IPS DF 6.9 (cell line): ENCODE data around the gene WIZ.

Experiments used
- DNase-seq: peaks from one replicate; pipeline ENCODE4 v3.0.0-alpha.2; 2013; ENCODE audit warnings: low read depth, low spot score
- H3K27ac ChIP-seq: one replicate; pipeline ENCODE4 v1.5.1; 2013; ENCODE audit warnings: low read length, control low read depth
- H3K27me3 ChIP-seq: 2 replicates; pipeline ENCODE4 v1.6.1; 2013; ENCODE audit warnings: mild to moderate bottlenecking, low read length; ENCODE audit not compliant: control insufficient read depth, insufficient read depth
- H3K36me3 ChIP-seq: 2 replicates; pipeline ENCODE4 v1.6.1; 2013; ENCODE audit warnings: low read length; ENCODE audit not compliant: control insufficient read depth, insufficient read depth
- H3K4me1 ChIP-seq: 2 replicates; pipeline ENCODE4 v1.6.1; 2013; ENCODE audit warnings: low read length; ENCODE audit not compliant: control insufficient read depth, insufficient read depth
- H3K4me3 ChIP-seq: 2 replicates; pipeline ENCODE4 v1.5.1; 2013; ENCODE audit warnings: mild to moderate bottlenecking, low read length
- H3K9me3 ChIP-seq: 2 replicates; pipeline ENCODE4 v1.6.1; 2013; ENCODE audit warnings: low read length, inconsistent platforms; ENCODE audit not compliant: control insufficient read depth, insufficient read depth
- WGBS: extraction: QIAGEN DNeasy Blood & Tissue Kit; methylation state at CpG from one replicate; pipeline ENCODE4 v1.1.7; 2013; ENCODE audit warnings: mixed read lengths, missing lambda C conversion rate; ENCODE audit not compliant: insufficient read length, insufficient coverage; 5-methylcytosine and 5-hydroxymethylcytosine counted together

WIZ gene

GRCh38 chr19:15466851-15467733 lies 17.3 kb upstream of the WIZ start:
- no peak overlapping the region for H3K27ac ChIP-seq
- WGBS: no CpG with 5 or more reads among the region's 8 CpGs
- no peak for DNase-seq
- H3K4me3 ChIP-seq: no peak overlapping the region
- H3K9me3 ChIP-seq: 0 out of 2 replicates have a peak, but pooled peaks cover 2% of the 10 kb centered on the region
- H3K36me3 ChIP-seq: no peaks in the 10 kb centered on the region
- no peaks in the 10 kb centered on the region for H3K4me1 ChIP-seq
- H3K27me3 ChIP-seq: peaks cover 8% of the 10 kb centered on the region

- no peaks in the 10 kb centered on the region for H3K4me1 ChIP-seq
- H3K36me3 ChIP-seq: no peaks in the 10 kb centered on the region
- no peak within 1 kb of the TSS for H3K27ac ChIP-seq
- no peak for DNase-seq
- H3K4me3 ChIP-seq: no peak within 1 kb of the TSS
- H3K9me3 ChIP-seq: no peaks in the 10 kb centered on the region
- peaks cover 8% of the 10 kb centered on the region for H3K27me3 ChIP-seq
- WGBS: no CpG with 5 or more reads among the region's 17 CpGs
Measured at GRCh38 chr19:15464394-15465385, 14.9 kb upstream of the WIZ start, which contains the start of gene RASAL3. Gene RASAL3, minus strand, starts transcription at chr19:15464544. Its CDS starts 186 bp downstream, at chr19:15464358.

- Histone ChIP-seq H3K4me1 (no peaks in the 10 kb centered on the region), H3K36me3 (no peaks in the 10 kb centered on the region), H3K4me3 (no peak overlapping the region), H3K27ac (no peak overlapping the region), H3K27me3 (peaks cover 4% of the 10 kb centered on the region), H3K9me3 (no peaks in the 10 kb centered on the region)
- WGBS: no CpG with 5 or more reads among the region's 25 CpGs
- DNase-seq: no peak
Measured at GRCh38 chr19:15463861-15464371, 14.2 kb upstream of the WIZ start.

GRCh38 chr19:15461694-15462093 lies 11.9 kb upstream of the WIZ start:
- no peak for DNase-seq
- WGBS: no CpG with 5 or more reads among the region's 2 CpGs
- H3K27me3 ChIP-seq: peaks cover 12% of the 10 kb centered on the region
- no peak overlapping the region for H3K27ac ChIP-seq
- no peaks in the 10 kb centered on the region; the same call in 1 of the 2 replicates for H3K4me1 ChIP-seq
- no peaks in the 10 kb centered on the region for H3K36me3 ChIP-seq
- H3K9me3 ChIP-seq: no peaks in the 10 kb centered on the region
- H3K4me3 ChIP-seq: no peak overlapping the region

- no CpG with 5 or more reads among the region's 54 CpGs for WGBS
- Histone ChIP-seq H3K27ac (no peak overlapping the region), H3K9me3 (no peaks in the 10 kb centered on the region), H3K4me1 (peaks cover 1% of the 10 kb centered on the region; the same call in 1 of the 2 replicates), H3K27me3 (peaks cover 12% of the 10 kb centered on the region), H3K4me3 (peak overlapping the region; percentile 29; the same call in 1 of the 2 replicates), H3K36me3 (no peaks in the 10 kb centered on the region)
- DNase-seq: no peak
Measured at GRCh38 chr19:15457701-15458484, 8.1 kb upstream of the WIZ start.

- peaks cover 12% of the 10 kb centered on the region for H3K27me3 ChIP-seq
- H3K4me1 ChIP-seq: peaks cover 3% of the 10 kb centered on the region; the same call in 1 of the 2 replicates
- H3K4me3 ChIP-seq: peak overlapping the region; percentile 29; the same call in 1 of the 2 replicates
- no peak overlapping the region for H3K27ac ChIP-seq
- WGBS: no CpG with 5 or more reads among the region's 86 CpGs
- H3K9me3 ChIP-seq: no peaks in the 10 kb centered on the region
- peak; percentile 82 for DNase-seq
- H3K36me3 ChIP-seq: no peaks in the 10 kb centered on the region
Measured at GRCh38 chr19:15456871-15457700, 7.3 kb upstream of the WIZ start.

GRCh38 chr19:15456441-15456840 lies 6.7 kb upstream of the WIZ start:
- Histone ChIP-seq H3K27ac (no peak overlapping the region), H3K4me1 (peaks cover 3% of the 10 kb centered on the region; the same call in 1 of the 2 replicates), H3K9me3 (no peaks in the 10 kb centered on the region), H3K36me3 (no peaks in the 10 kb centered on the region), H3K4me3 (no peak overlapping the region; the same call in 1 of the 2 replicates), H3K27me3 (peaks cover 12% of the 10 kb centered on the region)
- no peak for DNase-seq
- WGBS: no CpG with 5 or more reads among the region's 14 CpGs

- DNase-seq: no peak
- H3K27ac ChIP-seq: no peak overlapping the region
- H3K4me1 ChIP-seq: peaks cover 3% of the 10 kb centered on the region; the same call in 1 of the 2 replicates
- H3K27me3 ChIP-seq: peaks cover 12% of the 10 kb centered on the region
- no peaks in the 10 kb centered on the region for H3K36me3 ChIP-seq
- no CpG with 5 or more reads among the region's 9 CpGs for WGBS
- H3K4me3 ChIP-seq: no peak overlapping the region
- no peaks in the 10 kb centered on the region for H3K9me3 ChIP-seq
Measured at GRCh38 chr19:15455996-15456395, 6.2 kb upstream of the WIZ start.
